GM21576 (cell line): ENCODE measurements around the gene TNRC18.
"Not testable (repeated sequence)": the region's sequence is repeated elsewhere in the genome, so short reads cannot be mapped to it uniquely, and the experiment has no call there.

Experiments used
- ATAC-seq: cut with Tn5 transposase; IDR thresholded peaks from one replicate; pipeline ENCODE4 v1.9.1; 2021; ENCODE audit warnings: mild to moderate bottlenecking, moderate library complexity; ENCODE audit not compliant: unreplicated experiment

TNRC18 gene

GRCh38 chr7:5300366-5300765 lies 123.3 kb downstream of the TNRC18 start:
- ATAC-seq: no peak

- ATAC-seq: peak; percentile 70
Observed at GRCh38 chr7:5296611-5297226, 126.9 kb downstream of the TNRC18 start.

DNA sequence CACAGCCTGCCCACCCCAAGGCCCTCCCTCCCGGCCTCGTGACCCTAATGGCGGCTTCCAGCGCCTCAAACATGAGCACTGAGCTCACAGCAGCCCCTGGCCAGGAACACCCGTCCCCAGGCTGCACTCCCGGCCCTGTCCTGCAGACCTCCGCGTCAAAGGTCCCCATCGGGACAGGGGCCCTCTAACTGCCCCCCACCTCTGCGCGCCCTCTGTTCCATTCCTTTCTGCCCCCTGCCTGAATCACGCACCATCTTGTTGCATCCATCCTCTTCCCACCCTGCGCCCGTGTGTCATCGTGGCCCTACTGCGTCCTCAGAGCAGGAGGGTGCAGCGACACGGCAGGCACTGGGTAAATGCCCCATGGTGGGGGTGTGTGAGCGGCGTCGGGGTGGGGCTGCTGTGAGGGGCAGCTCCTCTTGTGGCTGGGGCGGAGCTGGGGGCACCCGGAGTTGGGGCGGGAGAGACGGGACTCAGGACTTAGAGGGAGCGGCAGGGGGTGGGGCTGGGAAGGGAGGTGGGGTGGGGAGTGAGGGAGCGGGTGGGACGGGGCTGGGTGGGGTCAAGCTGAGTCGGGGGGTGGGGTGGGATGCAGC lies 127.5 kb downstream of the TNRC18 start:
- ATAC-seq: no peak

GRCh38 chr7:5295039-5296014 lies 128.3 kb downstream of the TNRC18 start:
- no peak for ATAC-seq

- ATAC-seq: no peak
Observed at GRCh38 chr7:5294169-5294987, 129.3 kb downstream of the TNRC18 start.

DNA sequence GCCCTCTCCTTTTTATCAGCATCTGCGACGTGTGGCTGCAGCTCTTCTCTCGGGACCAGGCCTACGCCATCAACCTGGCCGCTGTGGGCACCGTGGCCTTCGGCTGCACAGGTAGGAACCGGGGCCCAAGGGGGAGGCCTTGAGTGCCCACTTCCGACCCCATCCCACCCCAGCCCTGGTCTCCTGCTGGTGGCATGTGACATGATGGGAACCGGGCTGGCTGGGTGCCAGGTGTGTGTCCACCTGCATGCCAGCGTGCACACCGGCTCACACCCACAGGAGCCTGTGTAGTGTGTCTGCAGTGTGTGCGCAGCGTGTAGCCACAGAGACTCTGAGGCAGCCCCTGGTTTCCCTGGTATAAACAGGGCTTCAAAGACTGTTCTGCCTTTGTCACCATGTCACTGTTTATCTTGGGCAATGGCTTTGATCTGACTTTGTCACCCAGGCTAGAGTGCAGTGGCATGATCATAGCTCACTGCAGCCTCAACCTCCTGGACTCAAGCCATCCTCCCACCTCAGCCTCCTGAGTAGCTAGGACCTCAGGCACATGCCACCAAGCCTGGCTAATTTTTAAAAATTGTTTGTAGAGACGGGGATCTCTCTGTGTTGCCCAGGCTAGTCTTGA lies 131.8 kb downstream of the TNRC18 start:
- not testable (repeated sequence) for ATAC-seq

DNA sequence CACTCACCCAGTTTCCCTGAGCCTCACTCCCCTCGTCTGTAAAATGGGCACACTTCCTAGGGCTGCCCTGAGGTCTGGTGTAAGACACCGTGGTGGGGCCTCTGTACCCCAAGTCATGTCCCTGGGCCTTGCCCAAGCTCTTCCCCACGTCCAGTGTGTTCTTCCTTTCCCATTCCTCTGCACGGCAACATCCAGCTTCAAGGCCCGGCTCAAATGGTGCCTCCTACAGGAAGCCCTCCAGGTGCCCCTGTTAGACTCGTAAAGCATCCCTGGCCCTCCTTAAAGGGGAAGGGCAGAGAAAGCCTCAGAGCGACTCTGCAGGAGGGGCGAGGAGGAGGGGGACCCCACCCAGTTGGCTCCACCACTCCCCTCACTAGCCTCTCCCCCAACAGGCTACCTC lies 132.3 kb downstream of the TNRC18 start:
- ATAC-seq: no peak

DNA sequence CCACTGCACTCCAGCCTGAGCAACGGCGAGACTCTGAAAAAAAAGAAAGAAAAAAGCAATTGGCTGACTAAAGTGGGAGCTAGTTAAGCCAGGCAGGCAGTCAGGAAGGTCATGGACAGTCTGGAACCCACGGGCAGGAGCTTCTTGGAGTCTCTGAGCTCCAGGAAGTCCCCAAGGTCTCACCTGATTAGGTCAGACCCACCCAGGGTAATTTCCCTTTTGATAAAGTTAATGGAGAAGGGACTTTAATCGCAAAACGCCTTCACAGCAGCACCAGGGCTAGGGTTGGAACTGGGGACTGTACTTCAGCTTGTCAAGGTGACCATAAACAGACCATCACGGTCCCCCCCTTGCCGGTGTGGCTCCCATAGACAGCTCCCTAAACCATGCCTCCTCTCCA lies 134.3 kb downstream of the TNRC18 start:
- ATAC-seq: no peak

DNA sequence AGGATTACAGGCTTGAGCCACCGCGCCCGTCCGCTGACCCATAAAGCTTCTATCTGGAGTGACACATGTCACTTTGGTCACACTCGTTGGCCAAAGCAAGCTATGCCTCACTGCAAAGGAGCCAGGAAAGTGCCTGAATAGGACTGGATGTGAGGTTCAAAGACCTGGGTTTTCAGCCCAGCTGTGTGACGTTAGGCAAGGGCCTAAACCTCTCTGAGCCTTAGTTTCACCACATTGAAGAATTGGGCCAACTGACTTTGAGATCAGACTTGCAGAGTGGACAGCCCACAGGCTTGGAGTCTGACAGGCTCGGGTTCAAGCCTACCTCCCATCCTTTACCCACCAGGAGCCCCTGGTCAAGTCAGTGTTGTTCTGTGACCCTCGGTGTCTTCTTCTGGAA lies 135.1 kb downstream of the TNRC18 start:
- ATAC-seq: not testable (repeated sequence)

DNA sequence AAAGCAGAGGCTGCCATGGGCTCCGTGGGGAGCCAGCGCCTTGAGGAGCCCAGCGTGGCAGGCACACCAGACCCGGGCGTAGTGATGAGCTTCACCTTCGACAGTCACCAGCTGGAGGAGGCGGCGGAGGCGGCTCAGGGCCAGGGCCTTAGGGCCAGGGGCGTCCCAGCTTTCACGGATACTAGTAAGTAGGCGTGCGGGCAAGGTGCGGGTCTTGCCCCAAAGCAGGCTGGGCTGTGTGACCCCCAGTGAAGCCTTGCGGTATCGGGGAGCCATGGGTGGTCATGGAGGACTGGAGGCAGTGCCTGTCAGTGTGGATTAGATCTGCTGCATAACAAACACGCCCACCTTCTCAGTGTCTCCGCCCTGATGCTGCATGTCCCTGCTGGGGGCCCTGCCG lies 135.8 kb downstream of the TNRC18 start:
- no peak for ATAC-seq

- ATAC-seq: not testable (repeated sequence)
Observed at GRCh38 chr7:5287373-5287772, 136.3 kb downstream of the TNRC18 start.

DNA sequence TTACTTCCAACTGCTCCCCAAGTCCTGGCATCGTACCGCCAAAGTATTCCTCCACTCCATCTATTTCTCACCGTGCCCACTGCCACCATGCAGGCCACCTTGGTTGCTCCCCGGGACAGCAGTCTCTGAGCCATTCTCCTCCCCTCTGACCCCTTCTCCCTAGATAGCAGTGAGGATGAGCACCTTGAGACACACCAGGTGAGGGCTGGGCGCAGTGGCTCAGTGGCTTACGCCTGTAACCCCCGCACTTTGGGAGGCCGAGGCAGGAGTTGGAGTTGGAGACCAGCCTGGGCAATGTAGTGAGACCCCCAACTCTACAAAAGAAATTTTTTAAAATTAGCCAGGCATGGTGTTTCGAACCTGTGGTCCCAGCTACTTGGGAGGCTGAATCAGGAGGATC lies 136.7 kb downstream of the TNRC18 start:
- no peak for ATAC-seq

GRCh38 chr7:5284304-5285281 lies 139.0 kb downstream of the TNRC18 start:
- ATAC-seq: no peak

GRCh38 chr7:5283421-5284303 lies 140.0 kb downstream of the TNRC18 start:
- ATAC-seq: no peak

DNA sequence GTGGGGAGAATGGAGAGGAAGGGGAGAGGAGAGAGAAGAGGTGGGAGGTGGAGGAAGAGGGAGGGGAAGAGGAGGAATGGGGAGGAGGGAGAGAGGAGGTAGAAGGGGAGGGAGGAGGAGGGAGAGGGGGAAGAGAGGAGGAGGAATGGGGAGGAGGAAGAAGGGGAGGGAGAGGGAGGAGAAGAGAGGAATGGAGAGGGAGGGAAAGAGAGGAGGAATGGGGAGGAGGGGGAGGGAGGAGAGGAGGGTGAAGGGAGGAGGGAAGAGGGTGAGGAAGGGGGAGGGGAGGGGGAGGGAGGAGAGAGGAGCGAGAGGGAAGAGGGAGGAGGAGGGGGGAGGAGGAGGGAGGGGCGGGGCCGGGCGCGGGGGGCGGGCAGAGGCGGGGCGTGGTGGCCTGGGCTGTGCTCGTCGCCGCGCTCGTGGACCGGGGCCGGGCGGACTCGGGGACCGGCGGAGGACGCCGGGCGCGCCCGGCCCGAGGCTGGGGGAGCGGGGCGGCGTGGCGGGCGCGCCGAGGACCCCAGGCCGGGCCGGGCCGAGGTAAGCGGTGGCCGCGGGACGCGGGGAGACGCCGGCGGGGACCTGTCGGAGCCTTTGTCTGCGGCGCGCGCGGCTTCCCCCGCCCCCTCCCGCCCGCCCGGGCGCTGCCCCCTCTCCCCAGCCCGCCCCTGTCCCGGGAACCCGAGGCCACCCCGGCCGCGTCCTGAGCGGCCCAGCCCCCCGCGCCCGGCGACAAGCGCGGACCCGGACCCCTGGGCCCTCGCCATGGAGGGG lies 140.9 kb downstream of the TNRC18 start, which contains the start of gene SLC29A4:
Gene SLC29A4, plus strand, starts transcription at position 401 of the 774 bp plus-strand sequence. CDS start 4,874 bp downstream, outside the sequence.
- ATAC-seq: no peak

- ATAC-seq: not testable (repeated sequence)
Observed at GRCh38 chr7:5281598-5282500, 141.8 kb downstream of the TNRC18 start.
